GM23338 (cell line): Measurements from ENCODE around the gene CHN1. TPM values are rescaled to one million over a fixed set of nuclear protein-coding genes. Genes with fewer than 3 reads are reported as not detected.
A peak's percentile ranks its signal among the peaks of the same experiment; 100 is the strongest.

Experiments
- ATAC-seq: fragments of 200-7000 bp; cut with Tn5 transposase; 3 replicates; pipeline ENCODE4 v1.9.1; 2020
- DNase-seq: peaks from one replicate; pipeline ENCODE4 v3.0.0-alpha.2; 2015; ENCODE audit warnings: low spot score
- H2AFZ ChIP-seq: fragments of 200-600 bp; sonication (generic); 2 replicates; pipeline ENCODE4 v1.8.0; 2016; ENCODE audit warnings: antibody characterized with exemption, mild to moderate bottlenecking, moderate library complexity
- H3F3A ChIP-seq: fragments of 200-600 bp; sonication (generic); replicated peaks from 2 replicates; pipeline ENCODE4 v1.8.0; 2017; ENCODE audit warnings: antibody characterized with exemption, mixed run types, low read depth
- H3K27ac ChIP-seq: fragments of 200-600 bp; sonication (generic); 2 replicates; pipeline ENCODE4 v1.6.1; 2016; ENCODE audit warnings: low read depth
- H3K27me3 ChIP-seq: fragments of 200-600 bp; sonication (generic); 2 replicates; pipeline ENCODE4 v1.8.0; 2016; ENCODE audit warnings: mild to moderate bottlenecking, mixed run types, moderate library complexity; ENCODE audit not compliant: insufficient read depth
- H3K36me3 ChIP-seq: fragments of 200-600 bp; sonication (generic); 2 replicates; pipeline ENCODE4 v1.8.0; 2016; ENCODE audit warnings: mild to moderate bottlenecking; ENCODE audit not compliant: insufficient read depth
- H3K4me1 ChIP-seq: fragments of 200-600 bp; sonication (generic); 2 replicates; pipeline ENCODE4 v1.8.0; 2016; ENCODE audit warnings: mild to moderate bottlenecking, moderate library complexity; ENCODE audit not compliant: insufficient read depth
- H3K4me2 ChIP-seq: fragments of 200-600 bp; sonication (generic); 2 replicates; pipeline ENCODE4 v1.7.1; 2017; ENCODE audit warnings: mixed run types
- H3K4me3 ChIP-seq: fragments of 200-600 bp; sonication (generic); 2 replicates; pipeline ENCODE4 v1.6.1; 2016; ENCODE audit warnings: mixed run types
- H3K79me2 ChIP-seq: fragments of 200-600 bp; sonication (generic); replicated peaks from 2 replicates; pipeline ENCODE4 v1.8.0; 2017; ENCODE audit warnings: mild to moderate bottlenecking; ENCODE audit not compliant: insufficient read depth
- H3K9me2 ChIP-seq: fragments of 200-600 bp; sonication (generic); 2 replicates; pipeline ENCODE4 v1.8.0; 2017; ENCODE audit not compliant: insufficient read depth
- H4K20me1 ChIP-seq: fragments of 200-600 bp; sonication (generic); replicated peaks from 2 replicates; pipeline ENCODE4 v1.8.0; 2017; ENCODE audit warnings: mild to moderate bottlenecking; ENCODE audit not compliant: insufficient read depth
- H3K27ac Mint-ChIP-seq: 2 replicates; pipeline ENCODE4 v1.8.0; 2020; ENCODE audit warnings: inconsistent platforms, mild to moderate bottlenecking, moderate library complexity, mixed read lengths
- H3K27me3 Mint-ChIP-seq: 3 replicates; pipeline ENCODE4 v1.8.0; 2022; ENCODE audit warnings: low read depth, mild to moderate bottlenecking, moderate library complexity, mixed read lengths, inconsistent platforms; ENCODE audit not compliant: insufficient read depth, poor library complexity
- H3K36me3 Mint-ChIP-seq: 3 replicates; pipeline ENCODE4 v1.8.0; 2021; ENCODE audit warnings: low read depth, mild to moderate bottlenecking, inconsistent platforms, moderate library complexity, mixed read lengths
- H3K4me1 Mint-ChIP-seq: 3 replicates; pipeline ENCODE4 v1.8.0; 2020; ENCODE audit warnings: mild to moderate bottlenecking, inconsistent platforms, mixed read lengths
- H3K4me3 Mint-ChIP-seq: 3 replicates; pipeline ENCODE4 v1.8.0; 2021; ENCODE audit warnings: moderate library complexity, mild to moderate bottlenecking, inconsistent platforms, mixed read lengths
- H3K9me3 Mint-ChIP-seq: 3 replicates; pipeline ENCODE4 v1.8.0; 2020; ENCODE audit warnings: moderate library complexity, mild to moderate bottlenecking, inconsistent platforms, mixed read lengths
- CTCF ChIP-seq, 2 experiments: fragments of 200-600 bp in 1 of 2; sonication (generic) in 1 of 2; conservative IDR thresholded peaks; 2 replicates each; pipeline versions ENCODE4 v1.5.1 to v1.6.1; 2016 to 2017; ENCODE audit warnings: antibody characterized with exemption in 2 of 2, low read depth in 2 of 2, mild to moderate bottlenecking in 2 of 2, moderate library complexity in 1 of 2
- EZH2phosphoT487 ChIP-seq: fragments of 200-600 bp; sonication (generic); IDR thresholded peaks from one replicate; pipeline ENCODE4 v1.8.1; 2018; ENCODE audit warnings: antibody characterized with exemption; ENCODE audit not compliant: unreplicated experiment
- polyA plus RNA-seq: library from polyadenylated mRNA; unstranded; fragments of >200 nt; fragmentation: Nextera tagmentation; extraction: Ambion mirVana; gene quantifications from 2 replicates; pipeline ENCODE4 v1.2.1, GENCODE V29; 2016
- total RNA-seq: library from RNA; depleted of rRNA; stranded (reverse); fragments of >200 nt; shearing (Covaris generic); gene quantifications from 2 replicates; pipeline ENCODE4 v1.2.3, GENCODE V29; 2014
- TF ChIP-seq, protein P1 (sequence below): IDR thresholded peaks from one replicate; pipeline ENCODE4 v1.6.1; 2018; ENCODE audit warnings: antibody characterized with exemption; ENCODE audit not compliant: unreplicated experiment

The CHN1 gene
- total and polyA plus RNA-seq, 2 experiments from 2014 or later, result 28.1 to 36.5 TPM

DNA sequence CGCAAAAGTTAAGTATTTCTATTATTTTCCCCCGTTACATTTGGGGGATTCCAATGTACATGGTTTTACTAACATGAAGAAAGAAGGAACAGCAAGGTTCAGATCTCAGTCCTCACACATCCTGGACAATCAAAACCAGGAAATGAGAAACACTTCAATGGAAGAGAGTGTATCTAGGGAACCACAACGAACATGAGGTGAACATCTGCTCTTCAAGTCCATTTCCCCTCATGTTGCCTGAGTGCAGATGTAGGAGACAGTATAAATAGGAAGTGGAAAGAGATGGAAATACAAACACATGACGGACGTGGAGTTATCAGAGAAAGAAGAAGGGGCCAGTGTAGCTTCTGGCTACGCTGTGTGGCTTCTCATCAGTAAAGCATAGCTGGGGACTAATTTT is 52.6 kb downstream of the CHN1 start:
- Mint-ChIP-seq H3K4me1 (peaks cover 29% of the 10 kb centered on the region), H3K9me3 (no peaks in the 10 kb centered on the region; the same call in 2 of the 3 replicates), H3K27ac (0 out of 2 replicates have a peak overlapping the region, but pooled peaks have one; percentile 1), H3K36me3 (peaks cover 8% of the 10 kb centered on the region), H3K4me3 (no peak overlapping the region), H3K27me3 (peaks cover 4% of the 10 kb centered on the region)
- no peaks in the 10 kb centered on the region for H3K36me3 ChIP-seq
- no peaks in the 10 kb centered on the region for H3K27me3 ChIP-seq
- H3K27ac ChIP-seq, result 0 out of 2 replicates have a peak overlapping the region, but pooled peaks have one; percentile 22
- H3F3A ChIP-seq, result no peaks in the 10 kb centered on the region
- no peak overlapping the region for H3K4me3 ChIP-seq
- TF ChIP-seq, protein P1, sequence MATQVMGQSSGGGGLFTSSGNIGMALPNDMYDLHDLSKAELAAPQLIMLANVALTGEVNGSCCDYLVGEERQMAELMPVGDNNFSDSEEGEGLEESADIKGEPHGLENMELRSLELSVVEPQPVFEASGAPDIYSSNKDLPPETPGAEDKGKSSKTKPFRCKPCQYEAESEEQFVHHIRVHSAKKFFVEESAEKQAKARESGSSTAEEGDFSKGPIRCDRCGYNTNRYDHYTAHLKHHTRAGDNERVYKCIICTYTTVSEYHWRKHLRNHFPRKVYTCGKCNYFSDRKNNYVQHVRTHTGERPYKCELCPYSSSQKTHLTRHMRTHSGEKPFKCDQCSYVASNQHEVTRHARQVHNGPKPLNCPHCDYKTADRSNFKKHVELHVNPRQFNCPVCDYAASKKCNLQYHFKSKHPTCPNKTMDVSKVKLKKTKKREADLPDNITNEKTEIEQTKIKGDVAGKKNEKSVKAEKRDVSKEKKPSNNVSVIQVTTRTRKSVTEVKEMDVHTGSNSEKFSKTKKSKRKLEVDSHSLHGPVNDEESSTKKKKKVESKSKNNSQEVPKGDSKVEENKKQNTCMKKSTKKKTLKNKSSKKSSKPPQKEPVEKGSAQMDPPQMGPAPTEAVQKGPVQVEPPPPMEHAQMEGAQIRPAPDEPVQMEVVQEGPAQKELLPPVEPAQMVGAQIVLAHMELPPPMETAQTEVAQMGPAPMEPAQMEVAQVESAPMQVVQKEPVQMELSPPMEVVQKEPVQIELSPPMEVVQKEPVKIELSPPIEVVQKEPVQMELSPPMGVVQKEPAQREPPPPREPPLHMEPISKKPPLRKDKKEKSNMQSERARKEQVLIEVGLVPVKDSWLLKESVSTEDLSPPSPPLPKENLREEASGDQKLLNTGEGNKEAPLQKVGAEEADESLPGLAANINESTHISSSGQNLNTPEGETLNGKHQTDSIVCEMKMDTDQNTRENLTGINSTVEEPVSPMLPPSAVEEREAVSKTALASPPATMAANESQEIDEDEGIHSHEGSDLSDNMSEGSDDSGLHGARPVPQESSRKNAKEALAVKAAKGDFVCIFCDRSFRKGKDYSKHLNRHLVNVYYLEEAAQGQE, result no peak
- H3K4me1 ChIP-seq, result peaks cover 21% of the 10 kb centered on the region
- peaks cover 59% of the 10 kb centered on the region for H3K79me2 ChIP-seq
- H2AFZ ChIP-seq, result no peak overlapping the region
- no peak for DNase-seq
- no peak overlapping the region; the same call in 1 of the 2 replicates for H3K4me2 ChIP-seq
- H3K9me2 ChIP-seq, result no peaks in the 10 kb centered on the region; the same call in 1 of the 2 replicates
- H4K20me1 ChIP-seq, result no peaks in the 10 kb centered on the region
- no peak for ATAC-seq

DNA sequence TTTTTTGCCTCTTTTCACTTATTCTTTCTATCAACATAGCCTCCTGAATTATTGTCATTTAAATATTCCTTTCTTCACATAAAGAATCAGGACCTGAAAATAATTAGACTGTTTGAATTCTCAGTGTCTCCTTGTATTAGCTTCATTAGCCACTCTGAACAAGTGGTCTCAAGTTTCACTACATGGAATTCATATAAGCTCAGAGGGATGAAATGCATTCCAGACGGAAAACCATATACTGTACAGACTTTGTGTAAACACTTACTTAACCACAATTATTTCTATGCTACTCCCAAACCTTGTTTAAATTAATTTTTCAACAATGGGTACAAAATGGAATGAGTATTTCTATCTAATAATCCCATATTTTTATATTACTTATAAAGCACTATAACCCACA is 53.4 kb downstream of the CHN1 start:
- no peak for ATAC-seq
- Mint-ChIP-seq H3K4me3 (no peak overlapping the region), H3K27ac (peak overlapping the region; percentile 61; the same call in 1 of the 2 replicates)

More for the DNA sequence above, 53.4 kb downstream of the CHN1 start:
- Histone ChIP-seq H3K79me2 (peaks cover 51% of the 10 kb centered on the region), H3K4me1 (peaks cover 18% of the 10 kb centered on the region), H3K27ac (no peak overlapping the region), H3K4me2 (no peak overlapping the region), H3F3A (no peaks in the 10 kb centered on the region), H3K27me3 (no peaks in the 10 kb centered on the region), H3K36me3 (no peaks in the 10 kb centered on the region), H4K20me1 (no peaks in the 10 kb centered on the region), H2AFZ (no peak overlapping the region), H3K4me3 (no peak overlapping the region), H3K9me2 (no peaks in the 10 kb centered on the region; the same call in 1 of the 2 replicates)
- Mint-ChIP-seq H3K36me3 (peaks cover 4% of the 10 kb centered on the region), H3K27me3 (peaks cover 4% of the 10 kb centered on the region), H3K9me3 (no peaks in the 10 kb centered on the region; the same call in 2 of the 3 replicates), H3K4me1 (peaks cover 24% of the 10 kb centered on the region)
- no peak for TF ChIP-seq EZH2phosphoT487
- TF ChIP-seq CTCF (conservative IDR thresholded peaks at IDR 0.05; ENCODE audit: low read depth in 2 of 2), result no peak
- DNase-seq, result no peak
